Activated CD8-positive, alpha-beta memory T cell treated with anti-CD3 and anti-CD28 coated beads for 4 hours (primary cell): ENCODE data around the gene PRDM15.

ENCODE experiments used
- DNase-seq, 2 donors: peaks; one replicate each; pipeline ENCODE4 v3.0.0-alpha.2; 2020; ENCODE audit warnings: low read depth in 2 of 2

Gene PRDM15

GRCh38 chr21:41764558-41765419 lies 114.4 kb downstream of the PRDM15 start:
- DNase-seq, result no peak

GRCh38 chr21:41763996-41764395 lies 115.1 kb downstream of the PRDM15 start:
- DNase-seq, result no peak

GRCh38 chr21:41763398-41763931 lies 115.7 kb downstream of the PRDM15 start:
- no peak for DNase-seq

- no peak for DNase-seq
Measured at GRCh38 chr21:41762753-41763152, 116.4 kb downstream of the PRDM15 start.

GRCh38 chr21:41761934-41762635 lies 117.1 kb downstream of the PRDM15 start:
- no peak for DNase-seq

GRCh38 chr21:41761211-41761933 lies 117.8 kb downstream of the PRDM15 start:
- DNase-seq, result no peak

GRCh38 chr21:41760411-41760810 lies 118.7 kb downstream of the PRDM15 start:
- no peak for DNase-seq

GRCh38 chr21:41759926-41760325 lies 119.2 kb downstream of the PRDM15 start:
- DNase-seq, result no peak

- DNase-seq, result no peak
Measured at GRCh38 chr21:41759214-41759840, 119.8 kb downstream of the PRDM15 start.

- DNase-seq, result no peak
Measured at GRCh38 chr21:41758550-41758949, 120.6 kb downstream of the PRDM15 start.

- no peak for DNase-seq
Measured at GRCh38 chr21:41755934-41756773, 123.0 kb downstream of the PRDM15 start.

- no peak for DNase-seq
Measured at GRCh38 chr21:41755258-41755933, 123.7 kb downstream of the PRDM15 start.

GRCh38 chr21:41754479-41754891 lies 124.7 kb downstream of the PRDM15 start:
- no peak for DNase-seq

GRCh38 chr21:41753006-41753898 lies 125.9 kb downstream of the PRDM15 start:
- no peak for DNase-seq

- DNase-seq, result no peak
Measured at GRCh38 chr21:41752231-41752681, 126.9 kb downstream of the PRDM15 start.

- DNase-seq, result no peak
Measured at GRCh38 chr21:41751611-41752011, 127.5 kb downstream of the PRDM15 start.

- DNase-seq, result no peak
Measured at GRCh38 chr21:41750532-41751151, 128.5 kb downstream of the PRDM15 start.

GRCh38 chr21:41750051-41750450 lies 129.1 kb downstream of the PRDM15 start:
- no peak for DNase-seq

- no peak for DNase-seq
Measured at GRCh38 chr21:41749286-41749685, 129.9 kb downstream of the PRDM15 start.
